ENCODE data around the gene SCN2A.

SCN2A gene

DNA sequence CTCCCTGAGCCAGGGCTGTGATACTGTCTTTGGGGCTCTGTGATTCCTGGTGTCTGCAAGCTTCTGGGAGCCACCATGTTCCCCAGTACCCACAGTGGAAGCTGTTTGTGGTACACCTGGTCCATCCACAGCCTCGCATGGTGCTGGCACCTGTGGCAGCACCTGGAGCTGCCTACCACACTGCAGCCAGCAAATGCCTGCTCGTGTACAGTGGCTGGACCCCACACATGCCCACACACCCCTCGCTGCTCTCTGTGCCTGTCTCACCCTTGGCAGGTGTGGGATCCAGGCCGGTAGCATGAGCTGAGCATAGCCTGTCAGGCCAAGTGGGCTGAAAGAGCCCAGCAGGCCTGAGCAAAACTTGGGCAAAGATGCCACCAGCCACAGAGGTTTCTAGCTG lies 188.5 kb downstream of the SCN2A start:
- DNase-seq = no peak

DNA sequence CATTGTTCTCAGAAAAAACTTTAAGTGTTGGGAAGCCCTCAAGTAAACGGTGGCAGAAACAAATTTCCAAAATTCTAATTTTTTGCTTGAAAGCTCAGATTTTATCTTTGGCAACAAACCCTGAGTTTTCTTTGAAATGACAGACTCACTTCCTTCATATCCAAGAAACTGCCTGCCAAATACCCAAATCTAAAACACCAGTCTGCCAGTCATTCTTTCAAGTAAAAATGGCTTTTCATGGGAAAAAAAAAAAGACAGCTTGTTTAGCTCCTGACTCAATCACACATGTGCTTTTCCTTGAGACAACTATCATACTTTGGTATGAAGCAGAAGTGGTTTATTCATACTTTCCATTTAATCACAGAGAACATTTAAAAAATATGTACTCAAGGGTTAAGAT lies 189.7 kb downstream of the SCN2A start:
- no peak for DNase-seq

DNA sequence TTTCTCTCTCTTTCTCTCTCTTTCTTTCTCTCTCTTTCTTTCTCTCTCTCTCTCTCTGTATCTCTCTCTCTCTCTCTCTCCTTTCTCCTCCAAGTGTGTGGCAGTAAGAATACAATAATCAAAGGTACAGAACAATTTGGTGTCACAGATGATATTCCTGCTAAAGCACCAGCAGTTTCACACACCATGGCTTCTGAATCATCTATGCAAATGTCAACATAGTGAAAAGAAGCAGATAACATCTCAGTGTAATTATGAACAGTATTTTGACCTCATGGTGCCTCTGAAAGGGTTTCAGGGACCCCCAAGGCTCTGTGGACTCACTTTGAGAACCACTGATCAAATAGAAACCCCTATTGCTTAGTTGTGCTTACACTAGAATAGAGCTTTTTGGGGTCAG lies 191.8 kb downstream of the SCN2A start:
- no peak for DNase-seq

DNA sequence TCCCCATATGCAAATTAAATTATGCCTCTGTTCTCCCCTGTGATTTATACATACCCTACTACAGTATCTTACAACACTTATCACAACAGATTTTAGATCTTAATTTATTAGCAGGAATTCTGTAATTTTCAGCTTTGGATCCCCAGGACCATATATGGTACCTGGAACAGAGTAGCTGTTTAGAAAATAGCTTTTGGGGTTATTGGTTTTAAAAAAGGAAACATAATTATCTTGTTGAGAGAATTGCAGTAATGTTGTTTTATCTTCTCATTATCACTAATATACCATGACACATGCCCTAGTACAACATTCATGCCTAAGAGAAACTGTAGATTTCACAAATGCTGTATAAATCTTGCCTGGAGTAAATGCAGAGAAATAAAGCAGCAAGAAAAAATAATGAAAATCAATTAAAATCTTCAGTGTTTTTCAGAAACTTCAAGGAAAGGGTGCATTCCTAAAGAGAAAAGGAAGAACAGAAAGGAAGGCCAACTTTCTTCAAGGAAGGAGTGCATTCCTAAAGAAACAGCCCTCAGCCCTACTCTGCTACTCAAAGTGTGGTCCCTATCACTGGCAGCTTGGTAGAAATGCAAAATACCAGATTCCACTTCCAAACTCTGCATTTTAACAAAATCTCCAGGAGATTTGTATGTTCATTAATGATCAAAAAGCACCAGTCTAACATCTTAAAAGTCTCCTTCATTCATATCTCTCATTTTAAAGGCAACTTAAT lies 193.2 kb downstream of the SCN2A start:
- no peak for DNase-seq

DNA sequence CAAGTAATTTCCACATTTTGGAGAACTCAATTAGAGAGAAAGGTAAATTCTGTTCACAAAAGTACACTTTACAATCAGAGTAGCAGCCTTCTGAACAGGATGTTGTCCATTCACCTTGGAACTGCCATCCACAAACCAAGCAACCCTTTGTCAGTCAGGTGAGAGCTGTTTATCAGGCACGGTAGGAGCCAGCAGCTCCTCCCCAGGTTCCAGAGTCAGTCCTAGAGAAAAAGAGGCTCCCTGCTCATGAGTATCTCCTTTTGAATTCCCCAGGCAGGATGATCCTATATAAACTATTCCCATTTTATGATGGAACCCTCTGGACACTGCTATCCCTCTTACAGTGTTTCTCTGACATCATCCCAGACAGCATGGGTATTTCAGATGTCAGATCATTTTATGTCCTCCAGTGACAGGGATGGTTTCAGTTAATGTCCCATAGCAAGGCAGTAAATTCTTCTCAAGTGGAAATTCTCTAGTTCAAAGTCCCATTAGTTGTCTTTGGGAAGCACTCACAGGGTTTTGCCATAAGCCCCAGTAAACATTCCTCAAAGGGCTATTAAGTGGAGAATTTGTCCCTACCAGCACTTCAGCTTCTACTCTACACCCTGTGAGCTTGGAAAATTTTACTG lies 195.8 kb downstream of the SCN2A start:
- no peak for DNase-seq

DNA sequence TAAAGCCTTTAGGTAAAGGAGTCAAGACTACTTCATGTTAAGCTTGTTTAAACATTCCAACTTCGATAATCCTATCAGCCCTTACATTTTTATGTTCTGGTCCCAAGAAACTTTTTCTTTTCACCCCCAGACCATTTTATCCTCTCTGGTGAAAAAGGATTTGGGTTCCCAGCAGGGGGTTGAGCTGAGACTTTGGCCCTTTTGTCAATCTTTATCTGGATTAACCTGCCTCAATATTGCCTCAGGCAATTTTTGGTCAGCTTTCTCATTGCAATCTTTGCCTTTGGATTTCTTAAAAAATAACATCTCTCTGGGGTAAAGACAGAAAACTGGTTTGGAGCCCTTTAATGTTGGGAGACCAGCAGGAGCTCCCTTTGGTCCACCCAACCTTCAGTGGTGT lies 196.4 kb downstream of the SCN2A start:
- DNase-seq = no peak

DNA sequence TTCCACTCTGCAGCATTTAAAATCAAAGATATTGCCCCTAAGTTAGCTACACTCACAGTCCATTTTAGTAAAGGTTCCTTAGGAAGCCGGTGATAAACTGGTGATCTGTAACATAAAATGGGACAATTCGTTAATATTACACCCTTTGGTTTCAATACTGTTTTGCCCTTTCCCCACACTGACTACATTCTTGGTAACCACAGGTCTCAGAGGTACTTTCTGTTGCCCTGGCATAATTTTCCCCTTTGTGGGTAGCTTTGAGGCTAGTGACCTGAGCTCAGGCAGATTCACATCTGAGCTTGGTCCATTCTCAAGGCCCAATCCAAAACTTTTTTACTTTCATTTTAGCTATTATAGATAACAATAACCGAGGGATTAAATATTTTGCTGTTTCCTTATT lies 197.3 kb downstream of the SCN2A start:
- DNase-seq = no peak

DNA sequence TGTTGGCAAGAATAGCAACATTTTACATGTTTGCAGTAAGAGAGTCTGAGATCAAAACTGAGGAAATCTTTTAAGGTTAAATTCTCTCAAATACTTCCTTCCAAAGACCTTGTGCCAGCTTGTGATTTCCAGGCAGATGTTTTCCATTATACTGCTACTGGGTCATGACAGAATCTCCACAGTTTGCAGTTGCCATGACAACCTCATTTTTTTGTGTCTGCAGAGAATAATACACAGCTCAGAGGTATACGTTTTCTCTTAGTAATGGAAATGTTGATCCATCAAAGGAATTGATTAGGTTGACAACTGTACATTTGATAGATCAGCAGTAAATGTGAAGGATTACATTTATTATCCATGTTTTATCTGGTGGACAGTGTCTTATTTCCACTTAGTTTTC lies 201.2 kb downstream of the SCN2A start:
- DNase-seq = no peak
